IPS-NIHi11 (cell line): ENCODE results near the gene USP43.
"Not testable (repeated sequence)": the region's sequence is repeated elsewhere in the genome, so short reads cannot be mapped to it uniquely, and the experiment has no call there.

Source experiments
- DNase-seq: peaks from one replicate; pipeline ENCODE4 v3.0.0; 2012; ENCODE audit warnings: mixed read lengths, low spot score

The USP43 gene, protein sequence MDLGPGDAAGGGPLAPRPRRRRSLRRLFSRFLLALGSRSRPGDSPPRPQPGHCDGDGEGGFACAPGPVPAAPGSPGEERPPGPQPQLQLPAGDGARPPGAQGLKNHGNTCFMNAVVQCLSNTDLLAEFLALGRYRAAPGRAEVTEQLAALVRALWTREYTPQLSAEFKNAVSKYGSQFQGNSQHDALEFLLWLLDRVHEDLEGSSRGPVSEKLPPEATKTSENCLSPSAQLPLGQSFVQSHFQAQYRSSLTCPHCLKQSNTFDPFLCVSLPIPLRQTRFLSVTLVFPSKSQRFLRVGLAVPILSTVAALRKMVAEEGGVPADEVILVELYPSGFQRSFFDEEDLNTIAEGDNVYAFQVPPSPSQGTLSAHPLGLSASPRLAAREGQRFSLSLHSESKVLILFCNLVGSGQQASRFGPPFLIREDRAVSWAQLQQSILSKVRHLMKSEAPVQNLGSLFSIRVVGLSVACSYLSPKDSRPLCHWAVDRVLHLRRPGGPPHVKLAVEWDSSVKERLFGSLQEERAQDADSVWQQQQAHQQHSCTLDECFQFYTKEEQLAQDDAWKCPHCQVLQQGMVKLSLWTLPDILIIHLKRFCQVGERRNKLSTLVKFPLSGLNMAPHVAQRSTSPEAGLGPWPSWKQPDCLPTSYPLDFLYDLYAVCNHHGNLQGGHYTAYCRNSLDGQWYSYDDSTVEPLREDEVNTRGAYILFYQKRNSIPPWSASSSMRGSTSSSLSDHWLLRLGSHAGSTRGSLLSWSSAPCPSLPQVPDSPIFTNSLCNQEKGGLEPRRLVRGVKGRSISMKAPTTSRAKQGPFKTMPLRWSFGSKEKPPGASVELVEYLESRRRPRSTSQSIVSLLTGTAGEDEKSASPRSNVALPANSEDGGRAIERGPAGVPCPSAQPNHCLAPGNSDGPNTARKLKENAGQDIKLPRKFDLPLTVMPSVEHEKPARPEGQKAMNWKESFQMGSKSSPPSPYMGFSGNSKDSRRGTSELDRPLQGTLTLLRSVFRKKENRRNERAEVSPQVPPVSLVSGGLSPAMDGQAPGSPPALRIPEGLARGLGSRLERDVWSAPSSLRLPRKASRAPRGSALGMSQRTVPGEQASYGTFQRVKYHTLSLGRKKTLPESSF

GRCh38 chr17:9644910-9645751, at the start of gene USP43:
Gene USP43, plus strand, starts transcription at chr17:9645517. Its CDS starts 116 bp downstream, at chr17:9645633.
- peak; percentile 87 for DNase-seq

DNA sequence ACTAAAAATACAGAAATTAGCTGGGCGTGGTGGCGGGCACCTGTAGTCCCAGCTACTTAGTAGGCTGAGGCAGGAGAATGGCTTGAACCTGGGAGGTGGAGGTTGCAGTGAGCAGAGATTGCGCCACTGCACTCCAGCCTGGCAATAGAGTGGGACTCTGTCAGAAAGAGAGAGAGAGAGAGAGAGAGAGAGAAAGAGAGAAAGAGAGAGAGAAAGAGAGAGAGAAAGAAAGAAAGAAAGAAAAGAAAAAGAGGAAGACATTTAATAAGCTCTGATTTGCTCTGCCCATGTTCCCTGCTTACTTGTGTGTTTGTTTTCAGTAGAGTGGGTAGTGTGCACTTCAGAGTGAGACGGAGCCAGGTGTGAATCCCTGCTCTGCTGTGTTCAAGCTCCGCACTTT, 47.7 kb upstream of the USP43 start:
- not testable (repeated sequence) for DNase-seq

DNA sequence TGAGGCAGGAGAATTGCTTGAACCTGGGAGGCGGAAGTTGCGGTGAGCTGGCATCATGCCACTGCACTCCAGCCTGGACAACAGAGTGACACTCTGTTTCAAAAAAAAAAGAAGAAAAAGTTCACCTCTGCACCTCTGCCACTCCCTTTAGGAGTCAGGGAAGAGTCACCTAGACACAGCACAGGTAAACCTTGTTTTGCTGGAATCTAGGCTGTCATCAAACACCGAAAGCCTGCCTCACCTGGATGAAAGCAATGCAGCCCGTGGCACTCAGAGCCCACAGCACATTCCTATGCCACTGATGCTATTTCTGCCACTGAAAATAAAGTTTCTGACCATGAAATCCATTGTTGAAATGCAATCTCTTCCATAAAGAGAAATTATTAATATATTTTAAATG, 46.7 kb upstream of the USP43 start:
- no peak for DNase-seq

- DNase-seq, result not testable (repeated sequence)
Measured at GRCh38 chr17:9604583-9604982, 40.7 kb upstream of the USP43 start.

DNA sequence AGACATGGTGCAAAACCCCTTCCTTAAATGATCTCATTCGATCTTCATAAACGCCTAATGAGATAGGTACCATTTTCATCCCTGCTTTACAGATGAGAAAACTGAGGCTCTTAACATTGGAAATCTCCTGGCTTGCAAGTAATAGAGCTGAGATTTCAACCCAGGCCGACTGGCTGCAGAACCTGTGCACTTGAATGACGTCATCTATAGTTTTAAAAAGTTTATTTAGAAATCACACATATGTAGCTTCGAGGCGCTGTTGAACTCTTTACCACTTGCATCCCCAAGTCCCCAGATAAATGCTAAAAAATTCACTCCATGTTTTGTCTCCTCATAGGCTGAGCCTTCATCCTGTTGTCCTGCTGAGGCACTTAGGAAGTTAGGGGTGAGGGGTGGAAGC, 38.9 kb upstream of the USP43 start:
- no peak for DNase-seq

- not testable (repeated sequence) for DNase-seq
Measured at GRCh38 chr17:9607058-9607457, 38.3 kb upstream of the USP43 start.

- DNase-seq, result no peak
Measured at GRCh38 chr17:9611557-9611956, 33.8 kb upstream of the USP43 start.

DNA sequence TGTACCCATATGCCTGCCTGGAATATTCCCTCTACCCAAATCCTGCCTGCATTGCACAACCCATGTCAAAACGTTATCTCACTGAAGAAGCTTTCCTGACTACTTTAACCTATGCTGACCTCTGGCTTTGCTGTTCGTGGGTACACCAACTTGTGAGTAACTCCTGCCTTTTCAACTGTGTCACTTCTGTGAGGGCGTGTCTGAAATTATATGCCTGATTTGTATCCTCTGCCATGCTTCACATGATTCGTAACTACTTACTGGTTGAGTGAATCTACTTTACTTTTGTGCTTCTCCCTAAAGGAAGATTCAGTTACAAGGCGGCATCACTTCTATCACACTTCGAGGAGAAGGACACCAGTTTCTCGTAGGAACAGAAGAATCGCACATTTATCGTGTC, 33.3 kb upstream of the USP43 start:
- DNase-seq, result no peak

GRCh38 chr17:9615486-9615885, 29.8 kb upstream of the USP43 start:
- no peak for DNase-seq

DNA sequence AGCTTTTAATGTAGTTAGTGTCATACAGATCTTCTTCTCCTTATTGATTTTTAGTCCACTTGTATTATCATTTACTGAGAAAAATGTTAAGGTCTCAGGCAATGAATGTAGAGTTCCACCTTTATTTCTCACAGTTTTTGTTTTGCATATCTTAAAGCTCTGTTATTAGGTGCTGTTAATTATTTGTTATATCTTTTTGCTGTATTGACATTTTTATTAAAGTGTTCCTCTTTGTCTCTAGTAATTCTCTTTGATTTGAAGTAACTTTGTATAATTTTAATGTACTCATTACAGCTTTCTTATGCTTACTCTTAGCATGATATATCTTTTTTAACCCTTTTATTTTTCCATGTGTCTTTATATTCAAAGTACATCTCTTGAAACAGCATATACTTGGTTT, 22.4 kb upstream of the USP43 start:
- no peak for DNase-seq

GRCh38 chr17:9628509-9628908, 16.8 kb upstream of the USP43 start:
- DNase-seq, result no peak

GRCh38 chr17:9632741-9633140, 12.6 kb upstream of the USP43 start:
- DNase-seq, result no peak

- DNase-seq, result no peak
Measured at GRCh38 chr17:9635340-9635739, 10.0 kb upstream of the USP43 start.

GRCh38 chr17:9636501-9636900, 8.8 kb upstream of the USP43 start:
- no peak for DNase-seq

DNA sequence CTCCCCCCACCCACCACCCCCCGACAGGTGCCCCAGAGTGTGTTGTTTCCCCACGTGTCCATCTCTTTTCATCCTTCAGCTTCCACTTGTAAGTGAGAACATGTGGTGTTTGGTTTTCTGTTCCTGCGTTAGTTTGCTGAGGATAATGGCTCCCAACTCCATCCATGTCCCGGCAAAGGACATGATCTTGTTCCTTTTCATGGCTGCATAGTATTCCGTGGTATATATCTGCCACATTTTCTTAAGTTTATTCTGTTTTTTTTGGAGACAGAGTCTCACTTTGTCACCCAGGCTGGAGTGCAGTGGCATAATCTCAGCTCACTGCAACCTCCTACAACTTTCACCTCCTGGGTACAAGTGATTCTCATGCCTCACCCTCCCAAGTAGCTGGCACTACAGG, 4.9 kb upstream of the USP43 start:
- DNase-seq, result not testable (repeated sequence)

GRCh38 chr17:9643611-9644010, 1.7 kb upstream of the USP43 start:
- DNase-seq, result no peak

GRCh38 chr17:9645851-9646545, 681 bp downstream of the USP43 start:
- peak; percentile 74 for DNase-seq

DNA sequence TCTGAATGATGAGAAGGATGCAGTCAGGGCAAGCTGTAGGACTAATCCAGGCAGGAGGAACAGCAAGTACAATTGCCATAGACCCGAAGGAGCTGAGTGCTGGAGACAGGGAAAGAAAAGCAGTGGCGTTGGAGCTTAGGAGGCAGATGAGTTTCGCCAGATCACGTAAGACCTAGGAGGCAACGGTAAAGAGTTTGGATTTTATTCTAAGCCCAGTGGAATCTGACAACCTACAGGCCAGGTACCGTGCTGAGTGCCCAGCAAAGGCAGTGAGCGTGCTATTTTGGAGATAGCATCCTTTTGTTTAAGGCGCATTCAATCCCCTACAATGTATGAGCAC, 1.2 kb downstream of the USP43 start:
- no peak for DNase-seq

DNA sequence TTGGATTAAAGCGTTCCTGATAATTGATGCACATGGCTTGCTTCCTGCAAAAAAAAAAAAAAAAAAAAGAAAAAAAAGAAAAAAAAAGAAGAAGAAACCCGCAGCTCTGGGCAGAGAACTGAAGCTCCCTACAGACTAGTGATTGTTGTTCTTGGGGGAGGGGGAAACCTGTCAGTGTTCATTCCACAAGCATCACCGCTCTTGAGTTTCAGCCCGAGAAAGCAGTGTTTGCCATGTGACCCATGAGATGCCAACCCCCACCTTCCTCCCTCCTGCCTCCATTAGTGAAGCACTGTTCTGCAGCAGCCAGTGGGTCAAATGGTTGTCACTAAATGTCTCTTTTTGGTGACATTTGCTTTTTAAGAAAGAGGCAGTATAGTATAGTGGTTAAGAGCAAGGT, 1.7 kb downstream of the USP43 start:
- peak; percentile 31 for DNase-seq

- DNase-seq, result no peak
Measured at GRCh38 chr17:9648521-9649110, 3.3 kb downstream of the USP43 start.
